ENCODE measurements around the gene WDFY1.

The WDFY1 gene

GRCh38 chr2:223944703-223945531, at the start of gene WDFY1 (continued):
- TF ChIP-seq ZNF664 (tag by site-specific recombination; IDR thresholded peaks at IDR 0.05) (no peak), GLI4 (tag by site-specific recombination; IDR thresholded peaks at IDR 0.05) (no peak), ZBTB20 (tag by site-specific recombination; IDR thresholded peaks at IDR 0.05) (peak; percentile 97), ZNF600 (tag by site-specific recombination; IDR thresholded peaks at IDR 0.05) (peak; percentile 57), ZNF266 (tag by site-specific recombination; IDR thresholded peaks at IDR 0.05; ENCODE audit: low read depth) (no peak), ZNF571 (tag by site-specific recombination; IDR thresholded peaks at IDR 0.05) (no peak), ZNF354C (tag by site-specific recombination; IDR thresholded peaks at IDR 0.05; ENCODE audit: borderline replicate concordance, low read depth) (no peak), KLF16 (tag by site-specific recombination; IDR thresholded peaks at IDR 0.05) (no peak; the same call in 1 of the 2 replicates), ZNF623 (tag by site-specific recombination; IDR thresholded peaks at IDR 0.05) (no peak), ZNF239 (tag by site-specific recombination; IDR thresholded peaks at IDR 0.05) (no peak), ZBTB1 (tag by site-specific recombination; IDR thresholded peaks at IDR 0.05) (no peak), GLIS2 (tag by site-specific recombination; IDR thresholded peaks at IDR 0.05) (peak; percentile 82), YY2 (tag by site-specific recombination; IDR thresholded peaks at IDR 0.05) (peak; percentile 72), ZNF529 (tag by site-specific recombination; IDR thresholded peaks at IDR 0.05; ENCODE audit: insufficient replicate concordance) (no peak), ZNF140 (tag by site-specific recombination; IDR thresholded peaks at IDR 0.05) (no peak), SCRT2 (tag by site-specific recombination; IDR thresholded peaks at IDR 0.05) (no peak), OVOL3 (tag by site-specific recombination; IDR thresholded peaks at IDR 0.05) (no peak), ZNF426 (tag by site-specific recombination; IDR thresholded peaks at IDR 0.05) (no peak), ZBTB21 (tag by site-specific recombination; IDR thresholded peaks at IDR 0.05) (no peak)
- TF ChIP-seq, protein P1, sequence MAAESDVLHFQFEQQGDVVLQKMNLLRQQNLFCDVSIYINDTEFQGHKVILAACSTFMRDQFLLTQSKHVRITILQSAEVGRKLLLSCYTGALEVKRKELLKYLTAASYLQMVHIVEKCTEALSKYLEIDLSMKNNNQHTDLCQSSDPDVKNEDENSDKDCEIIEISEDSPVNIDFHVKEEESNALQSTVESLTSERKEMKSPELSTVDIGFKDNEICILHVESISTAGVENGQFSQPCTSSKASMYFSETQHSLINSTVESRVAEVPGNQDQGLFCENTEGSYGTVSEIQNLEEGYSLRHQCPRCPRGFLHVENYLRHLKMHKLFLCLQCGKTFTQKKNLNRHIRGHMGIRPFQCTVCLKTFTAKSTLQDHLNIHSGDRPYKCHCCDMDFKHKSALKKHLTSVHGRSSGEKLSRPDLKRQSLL (tag by site-specific recombination; IDR thresholded peaks at IDR 0.05) = no peak
- TF ChIP-seq, protein P2, sequence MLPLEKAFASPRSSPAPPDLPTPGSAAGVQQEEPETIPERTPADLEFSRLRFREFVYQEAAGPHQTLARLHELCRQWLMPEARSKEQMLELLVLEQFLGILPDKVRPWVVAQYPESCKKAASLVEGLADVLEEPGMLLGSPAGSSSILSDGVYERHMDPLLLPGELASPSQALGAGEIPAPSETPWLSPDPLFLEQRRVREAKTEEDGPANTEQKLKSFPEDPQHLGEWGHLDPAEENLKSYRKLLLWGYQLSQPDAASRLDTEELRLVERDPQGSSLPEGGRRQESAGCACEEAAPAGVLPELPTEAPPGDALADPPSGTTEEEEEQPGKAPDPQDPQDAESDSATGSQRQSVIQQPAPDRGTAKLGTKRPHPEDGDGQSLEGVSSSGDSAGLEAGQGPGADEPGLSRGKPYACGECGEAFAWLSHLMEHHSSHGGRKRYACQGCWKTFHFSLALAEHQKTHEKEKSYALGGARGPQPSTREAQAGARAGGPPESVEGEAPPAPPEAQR (tag by site-specific recombination; IDR thresholded peaks at IDR 0.05) = no peak
- TF ChIP-seq, protein P3, sequence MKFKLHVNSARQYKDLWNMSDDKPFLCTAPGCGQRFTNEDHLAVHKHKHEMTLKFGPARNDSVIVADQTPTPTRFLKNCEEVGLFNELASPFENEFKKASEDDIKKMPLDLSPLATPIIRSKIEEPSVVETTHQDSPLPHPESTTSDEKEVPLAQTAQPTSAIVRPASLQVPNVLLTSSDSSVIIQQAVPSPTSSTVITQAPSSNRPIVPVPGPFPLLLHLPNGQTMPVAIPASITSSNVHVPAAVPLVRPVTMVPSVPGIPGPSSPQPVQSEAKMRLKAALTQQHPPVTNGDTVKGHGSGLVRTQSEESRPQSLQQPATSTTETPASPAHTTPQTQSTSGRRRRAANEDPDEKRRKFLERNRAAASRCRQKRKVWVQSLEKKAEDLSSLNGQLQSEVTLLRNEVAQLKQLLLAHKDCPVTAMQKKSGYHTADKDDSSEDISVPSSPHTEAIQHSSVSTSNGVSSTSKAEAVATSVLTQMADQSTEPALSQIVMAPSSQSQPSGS (tag by site-specific recombination; IDR thresholded peaks at IDR 0.05; ENCODE audit: low read depth) = no peak
- TF ChIP-seq, protein P4, sequence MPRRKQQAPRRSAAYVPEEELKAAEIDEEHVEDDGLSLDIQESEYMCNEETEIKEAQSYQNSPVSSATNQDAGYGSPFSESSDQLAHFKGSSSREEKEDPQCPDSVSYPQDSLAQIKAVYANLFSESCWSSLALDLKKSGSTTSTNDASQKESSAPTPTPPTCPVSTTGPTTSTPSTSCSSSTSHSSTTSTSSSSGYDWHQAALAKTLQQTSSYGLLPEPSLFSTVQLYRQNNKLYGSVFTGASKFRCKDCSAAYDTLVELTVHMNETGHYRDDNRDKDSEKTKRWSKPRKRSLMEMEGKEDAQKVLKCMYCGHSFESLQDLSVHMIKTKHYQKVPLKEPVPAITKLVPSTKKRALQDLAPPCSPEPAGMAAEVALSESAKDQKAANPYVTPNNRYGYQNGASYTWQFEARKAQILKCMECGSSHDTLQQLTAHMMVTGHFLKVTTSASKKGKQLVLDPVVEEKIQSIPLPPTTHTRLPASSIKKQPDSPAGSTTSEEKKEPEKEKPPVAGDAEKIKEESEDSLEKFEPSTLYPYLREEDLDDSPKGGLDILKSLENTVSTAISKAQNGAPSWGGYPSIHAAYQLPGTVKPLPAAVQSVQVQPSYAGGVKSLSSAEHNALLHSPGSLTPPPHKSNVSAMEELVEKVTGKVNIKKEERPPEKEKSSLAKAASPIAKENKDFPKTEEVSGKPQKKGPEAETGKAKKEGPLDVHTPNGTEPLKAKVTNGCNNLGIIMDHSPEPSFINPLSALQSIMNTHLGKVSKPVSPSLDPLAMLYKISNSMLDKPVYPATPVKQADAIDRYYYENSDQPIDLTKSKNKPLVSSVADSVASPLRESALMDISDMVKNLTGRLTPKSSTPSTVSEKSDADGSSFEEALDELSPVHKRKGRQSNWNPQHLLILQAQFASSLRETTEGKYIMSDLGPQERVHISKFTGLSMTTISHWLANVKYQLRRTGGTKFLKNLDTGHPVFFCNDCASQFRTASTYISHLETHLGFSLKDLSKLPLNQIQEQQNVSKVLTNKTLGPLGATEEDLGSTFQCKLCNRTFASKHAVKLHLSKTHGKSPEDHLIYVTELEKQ (tag by site-specific recombination; IDR thresholded peaks at IDR 0.05; ENCODE audit: borderline replicate concordance) = no peak
- TF ChIP-seq, protein P5, sequence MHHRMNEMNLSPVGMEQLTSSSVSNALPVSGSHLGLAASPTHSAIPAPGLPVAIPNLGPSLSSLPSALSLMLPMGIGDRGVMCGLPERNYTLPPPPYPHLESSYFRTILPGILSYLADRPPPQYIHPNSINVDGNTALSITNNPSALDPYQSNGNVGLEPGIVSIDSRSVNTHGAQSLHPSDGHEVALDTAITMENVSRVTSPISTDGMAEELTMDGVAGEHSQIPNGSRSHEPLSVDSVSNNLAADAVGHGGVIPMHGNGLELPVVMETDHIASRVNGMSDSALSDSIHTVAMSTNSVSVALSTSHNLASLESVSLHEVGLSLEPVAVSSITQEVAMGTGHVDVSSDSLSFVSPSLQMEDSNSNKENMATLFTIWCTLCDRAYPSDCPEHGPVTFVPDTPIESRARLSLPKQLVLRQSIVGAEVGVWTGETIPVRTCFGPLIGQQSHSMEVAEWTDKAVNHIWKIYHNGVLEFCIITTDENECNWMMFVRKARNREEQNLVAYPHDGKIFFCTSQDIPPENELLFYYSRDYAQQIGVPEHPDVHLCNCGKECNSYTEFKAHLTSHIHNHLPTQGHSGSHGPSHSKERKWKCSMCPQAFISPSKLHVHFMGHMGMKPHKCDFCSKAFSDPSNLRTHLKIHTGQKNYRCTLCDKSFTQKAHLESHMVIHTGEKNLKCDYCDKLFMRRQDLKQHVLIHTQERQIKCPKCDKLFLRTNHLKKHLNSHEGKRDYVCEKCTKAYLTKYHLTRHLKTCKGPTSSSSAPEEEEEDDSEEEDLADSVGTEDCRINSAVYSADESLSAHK (tag by site-specific recombination; IDR thresholded peaks at IDR 0.05) = no peak
- TF ChIP-seq, protein P6, sequence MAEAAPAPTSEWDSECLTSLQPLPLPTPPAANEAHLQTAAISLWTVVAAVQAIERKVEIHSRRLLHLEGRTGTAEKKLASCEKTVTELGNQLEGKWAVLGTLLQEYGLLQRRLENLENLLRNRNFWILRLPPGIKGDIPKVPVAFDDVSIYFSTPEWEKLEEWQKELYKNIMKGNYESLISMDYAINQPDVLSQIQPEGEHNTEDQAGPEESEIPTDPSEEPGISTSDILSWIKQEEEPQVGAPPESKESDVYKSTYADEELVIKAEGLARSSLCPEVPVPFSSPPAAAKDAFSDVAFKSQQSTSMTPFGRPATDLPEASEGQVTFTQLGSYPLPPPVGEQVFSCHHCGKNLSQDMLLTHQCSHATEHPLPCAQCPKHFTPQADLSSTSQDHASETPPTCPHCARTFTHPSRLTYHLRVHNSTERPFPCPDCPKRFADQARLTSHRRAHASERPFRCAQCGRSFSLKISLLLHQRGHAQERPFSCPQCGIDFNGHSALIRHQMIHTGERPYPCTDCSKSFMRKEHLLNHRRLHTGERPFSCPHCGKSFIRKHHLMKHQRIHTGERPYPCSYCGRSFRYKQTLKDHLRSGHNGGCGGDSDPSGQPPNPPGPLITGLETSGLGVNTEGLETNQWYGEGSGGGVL (tag by site-specific recombination; IDR thresholded peaks at IDR 0.05) = no peak
